ENCODE data around the gene TENM4.

Gene TENM4

GRCh38 chr11:79417069-79417920, 23.5 kb downstream of the TENM4 start:
- DNase-seq: no peak

GRCh38 chr11:79415912-79416311, 24.9 kb downstream of the TENM4 start:
- no peak for DNase-seq

DNA sequence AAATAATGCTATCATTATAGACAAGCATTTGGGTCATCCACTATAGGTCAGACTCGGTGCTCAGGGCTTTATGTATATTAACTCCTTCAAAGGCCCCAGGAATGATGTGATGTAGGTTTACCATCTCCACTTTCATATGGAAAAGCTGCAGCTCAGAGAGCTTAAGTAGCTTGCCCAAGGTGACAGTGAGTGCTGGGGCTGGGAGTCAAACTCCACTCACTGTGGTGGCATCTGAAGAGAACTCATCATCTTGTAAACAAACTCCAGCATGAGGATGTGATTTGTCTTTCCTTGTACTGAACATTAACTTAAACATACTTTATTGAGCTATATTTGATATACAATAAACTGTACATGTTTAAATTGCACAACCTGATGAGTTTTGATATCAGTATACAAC, 25.4 kb downstream of the TENM4 start:
- DNase-seq: no peak

DNA sequence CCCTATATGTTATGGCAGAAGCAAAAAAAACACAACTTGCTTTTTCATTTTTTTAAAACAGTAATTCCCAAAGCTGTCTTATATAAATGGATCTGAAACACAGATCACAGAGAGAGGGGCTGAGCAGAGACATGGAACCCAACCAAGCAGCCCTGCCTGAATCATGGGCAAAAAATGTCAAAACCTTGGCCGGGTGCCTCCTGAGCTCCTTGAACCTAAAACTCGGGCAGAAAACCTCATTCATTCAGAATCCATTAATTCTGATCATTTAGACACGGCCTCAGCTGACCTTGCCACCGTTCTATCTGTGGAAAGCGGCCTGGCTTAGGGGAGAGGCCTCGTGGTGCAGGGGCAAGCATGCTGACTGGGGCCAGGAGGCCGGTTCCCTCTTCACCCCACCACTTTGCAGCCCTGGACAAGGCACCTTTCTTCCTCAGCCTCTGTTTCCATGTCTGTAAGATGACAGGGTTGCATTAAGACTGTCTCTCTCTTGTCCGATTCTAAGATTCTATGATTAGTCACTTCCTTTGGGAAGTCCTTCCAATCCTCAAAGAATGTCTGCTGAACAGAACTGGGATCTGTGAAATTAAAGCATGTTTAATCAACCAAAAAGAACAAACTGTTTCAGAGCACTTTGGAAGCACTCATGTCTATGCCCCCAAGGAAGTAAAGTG, 26.0 kb downstream of the TENM4 start:
- DNase-seq: no peak

- no peak for DNase-seq
These were observed 26.8 kb downstream of the TENM4 start for GRCh38 chr11:79414041-79414440.

DNA sequence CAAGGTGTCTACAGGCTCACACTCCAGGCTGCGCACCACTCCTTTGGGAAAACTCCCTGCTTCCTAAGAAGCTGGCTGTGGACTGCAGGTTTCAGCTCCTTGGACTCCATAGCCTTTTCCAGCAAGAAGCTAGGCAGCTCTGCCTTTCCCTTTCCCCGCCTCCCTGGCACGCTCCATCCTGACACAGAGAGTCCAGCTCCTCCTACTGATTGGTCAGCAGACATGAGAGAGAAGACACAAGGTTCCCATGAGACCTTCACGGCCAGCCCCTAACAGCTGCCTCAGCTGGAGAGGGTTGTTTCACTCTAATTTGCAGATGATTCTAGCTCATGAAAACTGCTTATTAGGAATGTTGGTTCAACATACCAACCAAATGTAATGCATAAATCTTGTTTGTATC, 27.6 kb downstream of the TENM4 start:
- DNase-seq: no peak

- DNase-seq: no peak
These were observed 28.1 kb downstream of the TENM4 start for GRCh38 chr11:79412761-79413160.

DNA sequence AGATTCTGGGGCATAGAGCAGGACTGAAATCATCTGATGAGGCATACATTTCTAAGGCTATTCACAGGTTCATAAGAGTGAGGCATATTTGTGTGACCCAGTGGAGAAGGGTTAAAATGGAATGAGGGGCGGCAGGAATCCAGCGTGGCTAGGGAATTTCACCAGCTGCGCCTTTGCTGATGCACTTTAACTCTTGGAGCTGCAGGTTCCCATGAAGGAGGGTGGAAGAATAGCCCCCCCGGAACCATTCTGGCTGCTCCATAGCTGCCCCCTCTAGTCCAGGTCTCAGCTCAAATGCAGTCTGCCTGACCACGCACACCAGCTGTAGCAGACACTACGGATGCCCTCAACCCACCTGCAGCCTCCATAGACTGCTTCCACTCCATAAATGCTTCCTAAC, 31.5 kb downstream of the TENM4 start:
- DNase-seq: no peak

DNA sequence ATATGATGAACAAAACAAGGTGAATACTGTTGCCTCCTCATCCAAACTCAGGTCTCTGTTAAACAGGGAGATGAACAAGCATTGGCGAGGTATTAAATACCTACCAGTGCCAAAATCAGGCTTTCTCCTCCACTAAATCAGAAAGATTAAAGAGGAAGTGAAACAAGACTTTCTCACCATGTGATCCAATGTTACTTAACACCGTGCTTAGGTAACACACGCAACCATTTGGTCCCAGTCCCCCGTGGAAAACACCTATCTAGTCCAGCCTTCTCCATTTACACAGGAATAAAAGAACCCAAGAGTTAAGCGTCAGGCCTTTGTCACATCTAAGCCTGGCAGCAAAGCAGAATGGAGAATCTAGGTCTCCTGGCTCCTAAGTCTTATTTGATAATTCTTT, 34.5 kb downstream of the TENM4 start:
- DNase-seq: no peak

- no peak for DNase-seq
These were observed 36.0 kb downstream of the TENM4 start for GRCh38 chr11:79404806-79405205.

DNA sequence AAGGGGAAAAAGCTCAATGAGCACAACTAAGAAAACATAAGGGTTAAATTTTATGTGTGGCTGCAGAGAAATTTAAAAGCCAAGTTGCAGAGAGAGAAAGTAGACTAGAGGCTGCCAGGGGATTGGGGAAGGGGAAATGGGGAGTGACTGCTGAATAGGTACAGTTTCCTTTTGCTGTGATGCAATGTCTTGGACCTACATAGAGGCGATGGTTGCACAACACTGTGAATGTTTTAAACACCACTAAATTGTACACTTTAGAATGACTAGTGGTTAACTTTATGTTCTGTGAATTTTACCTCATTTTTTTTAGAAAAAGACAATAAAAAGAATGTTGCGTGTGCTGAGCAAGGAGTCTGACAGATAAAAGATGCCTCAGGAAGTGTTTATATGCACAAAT, 36.5 kb downstream of the TENM4 start:
- DNase-seq: no peak

- no peak for DNase-seq
These were observed 37.0 kb downstream of the TENM4 start for GRCh38 chr11:79403839-79404238.

DNA sequence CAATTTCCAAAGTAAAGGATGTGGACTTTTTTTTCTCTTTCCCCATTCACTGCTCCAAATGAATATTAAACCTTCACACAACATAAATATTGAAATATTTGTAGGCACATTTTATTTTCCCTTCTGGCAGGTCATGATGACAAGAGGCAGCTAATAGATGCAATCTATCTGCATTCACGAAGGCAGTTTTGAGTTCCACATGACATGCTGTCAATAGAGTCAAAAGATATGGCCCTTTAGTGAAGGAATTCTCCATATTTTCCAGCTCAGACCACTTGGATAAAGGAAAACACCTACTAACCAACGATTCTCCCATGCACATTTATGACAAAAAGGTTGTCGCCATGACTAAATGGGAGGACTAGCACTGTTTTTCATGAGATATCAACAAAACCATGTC, 37.9 kb downstream of the TENM4 start:
- DNase-seq: no peak

- DNase-seq: peak in 1 of 5 donors; percentile 1
These were observed 40.0 kb downstream of the TENM4 start for GRCh38 chr11:79400717-79401330.

- no peak for DNase-seq
These were observed 40.6 kb downstream of the TENM4 start for GRCh38 chr11:79400206-79400605.

GRCh38 chr11:79397252-79397651, 43.6 kb downstream of the TENM4 start:
- DNase-seq: no peak

GRCh38 chr11:79396674-79397073, 44.2 kb downstream of the TENM4 start:
- DNase-seq: no peak

- no peak for DNase-seq
These were observed 44.8 kb downstream of the TENM4 start for GRCh38 chr11:79396001-79396400.

- no peak for DNase-seq
These were observed 47.3 kb downstream of the TENM4 start for GRCh38 chr11:79393362-79394043.

- DNase-seq: no peak
These were observed 48.7 kb downstream of the TENM4 start for GRCh38 chr11:79392161-79392560.

DNA sequence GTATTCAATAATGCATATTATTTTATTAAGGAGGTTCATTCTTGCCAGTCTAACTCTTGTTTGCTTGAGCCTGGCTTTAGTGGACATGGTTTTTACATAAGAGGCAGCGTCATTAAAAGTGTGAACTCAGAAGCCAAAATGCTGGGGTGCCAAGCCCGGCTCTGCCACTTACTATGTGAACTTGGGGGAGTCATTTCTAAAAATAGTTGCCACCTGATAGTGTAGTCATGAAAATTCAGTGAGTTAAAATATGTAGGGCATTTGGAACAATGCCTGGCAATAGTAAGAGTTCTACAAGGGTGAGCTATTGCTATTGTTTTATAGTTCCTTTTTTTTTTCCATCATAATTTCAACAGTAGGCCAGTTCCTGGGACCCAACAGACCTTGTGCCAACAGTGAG, 49.9 kb downstream of the TENM4 start:
- no peak for DNase-seq

- DNase-seq: no peak
These were observed 50.4 kb downstream of the TENM4 start for GRCh38 chr11:79390477-79390876.

- no peak for DNase-seq
These were observed 52.6 kb downstream of the TENM4 start for GRCh38 chr11:79388201-79388600.

Measured in T-helper 1 cell (primary cell).